Heart right ventricle (tissue), 16 donors: ENCODE measurements around the gene NEK11. TPM values are rescaled to one million over a fixed set of nuclear protein-coding genes. Genes with fewer than 3 reads are reported as not detected.

Source experiments
- ATAC-seq, 8 donors: fragments of 200-7000 bp; cut with Tn5 transposase; one replicate each; pipeline ENCODE4 v1.9.1; 2020; ENCODE audit warnings: mild to moderate bottlenecking in 8 of 8, moderate library complexity in 8 of 8, moderate number of reproducible peaks in 1 of 8
- DNase-seq, 2 donors: peaks; one replicate each; pipeline ENCODE4 v3.0.0-alpha.2; 2020
- H3K27ac ChIP-seq, 10 donors: fragments of 200-600 bp; sonication (generic) in 2 of 10; one replicate each; pipeline versions ENCODE4 v1.5.0 to v1.8.0; 2020 to 2022; ENCODE audit warnings: mild to moderate bottlenecking in 3 of 10
- H3K27me3 ChIP-seq, 7 donors: fragments of 200-600 bp; one replicate each; pipeline ENCODE4 v1.8.0; 2021 to 2022; ENCODE audit warnings: mild to moderate bottlenecking in 2 of 7
- H3K36me3 ChIP-seq, 9 donors: fragments of 200-600 bp; sonication (generic) in 1 of 9; one replicate each; pipeline versions ENCODE4 v1.5.0 to v1.8.0; 2020 to 2022; ENCODE audit warnings: mild to moderate bottlenecking in 2 of 9
- H3K4me1 ChIP-seq, 9 donors: fragments of 200-600 bp; sonication (generic) in 1 of 9; one replicate each; pipeline versions ENCODE4 v1.5.0 to v1.8.0; 2020 to 2022; ENCODE audit warnings: mild to moderate bottlenecking in 4 of 9
- H3K4me3 ChIP-seq, 10 donors: fragments of 200-600 bp; sonication (generic) in 2 of 10; one replicate each; pipeline versions ENCODE4 v1.5.0 to v1.8.0; 2020 to 2022; ENCODE audit warnings: mild to moderate bottlenecking in 7 of 10, moderate library complexity in 2 of 10
- H3K9me3 ChIP-seq, 11 donors: fragments of 200-600 bp in 10 of 11; sonication (generic) in 2 of 11; one replicate each; pipeline versions ENCODE4 v1.5.0 to v1.8.0; 2013 to 2022; ENCODE audit warnings: mild to moderate bottlenecking in 2 of 11, control low read depth in 1 of 11, moderate library complexity in 1 of 11
- WGBS, 2 donors: extraction: QIAGEN DNeasy Blood & Tissue Kit; methylation state at CpG; one replicate each; pipeline ENCODE4 v1.1.7; 2013; ENCODE audit warnings: inconsistent platforms in 1 of 2; 5-methylcytosine and 5-hydroxymethylcytosine counted together
- intact Hi-C, 10 donors: fragments of 100-400 bp; cut with DNase I; formaldehyde crosslinking; loops; one replicate each; pipeline versions ENCODE4 v1.11.1 to v1.14.2; 2022
- polyA plus RNA-seq, 2 donors: library from polyadenylated mRNA; stranded (reverse); fragments of 200-250 nt; gene quantifications; one replicate each; pipeline ENCODE4 v1.2.3, GENCODE V29; 2013
- total RNA-seq, 10 donors: library from RNA; stranded (reverse); fragmentation: NEBNext Ultra II Directional in 3 of 10; extraction: Animal tissue kit (Norgen Biotek cat#: 25700) in 3 of 10; gene quantifications; one replicate each; pipeline versions ENCODE4 v1.2.1 to v1.2.4, GENCODE V29; 2021 to 2023
- TF ChIP-seq, protein P1 (sequence below), 9 donors: fragments of 200-600 bp; sonication (generic) in 2 of 9; IDR thresholded peaks; one replicate each; pipeline versions ENCODE4 v1.5.0 to v1.8.0; 2021 to 2022; ENCODE audit warnings: antibody characterized with exemption in 9 of 9, mild to moderate bottlenecking in 5 of 9, moderate library complexity in 1 of 9
- donor health status: Arrhythmogenic right ventricular cardiomyopathy.
- donor health status: ischemic (EF 13 %, LVEDD 7.1; RV severe dilation, severe dysfunction).
- donor health status: healthy with polysubstance abuse.
- donor health status: DM: no; HTN: yes; CAD: no.
- donor health status: DM: no; HTN: no; CAD: no.
- donor health status: ischemic (EF 25% LVEDD 6.9; RV normal size, moderate dysfunction).
- donor health status: ischemic (EF 25% LVEDD 5.7; RV mildly dilated, moderate dysfunction).
- donor health status: healthy.
- donor health status: DM: yes; HTN: yes; CAD: no.
- donor health status: Ischemic cardiomyopathy.
- donor health status: ischemic (EF 35%, LVEDD 5.7; RV mildly dilated, moderate dysfunction).
- donor health status: nonischemic (EF 11% LVEDD 7.7; RV severe dilation, severe dysfunction).
- donor health status: DM: yes; HTN: yes; CAD: no.
- donor health status: PGD.
- donor health status: ischemic (EF 29% LVEDD 5.4; RV normal size, mild dysfunction).
- donor health status: nonischemic (EF 23%, LVEDD 6.1; RV moderate dilation, normal function).

The NEK11 gene
- total and polyA plus RNA-seq, 12 donors = 0.88 to 3.7 (median 1.9) TPM

- no peak for DNase-seq
- H3K27me3 ChIP-seq = no peaks in the 10 kb centered on the region
- TF ChIP-seq, protein P1, sequence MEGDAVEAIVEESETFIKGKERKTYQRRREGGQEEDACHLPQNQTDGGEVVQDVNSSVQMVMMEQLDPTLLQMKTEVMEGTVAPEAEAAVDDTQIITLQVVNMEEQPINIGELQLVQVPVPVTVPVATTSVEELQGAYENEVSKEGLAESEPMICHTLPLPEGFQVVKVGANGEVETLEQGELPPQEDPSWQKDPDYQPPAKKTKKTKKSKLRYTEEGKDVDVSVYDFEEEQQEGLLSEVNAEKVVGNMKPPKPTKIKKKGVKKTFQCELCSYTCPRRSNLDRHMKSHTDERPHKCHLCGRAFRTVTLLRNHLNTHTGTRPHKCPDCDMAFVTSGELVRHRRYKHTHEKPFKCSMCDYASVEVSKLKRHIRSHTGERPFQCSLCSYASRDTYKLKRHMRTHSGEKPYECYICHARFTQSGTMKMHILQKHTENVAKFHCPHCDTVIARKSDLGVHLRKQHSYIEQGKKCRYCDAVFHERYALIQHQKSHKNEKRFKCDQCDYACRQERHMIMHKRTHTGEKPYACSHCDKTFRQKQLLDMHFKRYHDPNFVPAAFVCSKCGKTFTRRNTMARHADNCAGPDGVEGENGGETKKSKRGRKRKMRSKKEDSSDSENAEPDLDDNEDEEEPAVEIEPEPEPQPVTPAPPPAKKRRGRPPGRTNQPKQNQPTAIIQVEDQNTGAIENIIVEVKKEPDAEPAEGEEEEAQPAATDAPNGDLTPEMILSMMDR (IDR thresholded peaks at IDR 0.05) = no peak
- peaks cover 5 to 67% (median 30%) of the 10 kb centered on the region in 9 donors for H3K4me1 ChIP-seq
- no peaks in the 10 kb centered on the region for H3K36me3 ChIP-seq
- intact Hi-C loops = no loop called here
- peak in 2 of 8 donors; percentile 40 to 45 for ATAC-seq
- peak overlapping the region in 9 of 10 donors; percentile 18 to 77 (median 61) for H3K27ac ChIP-seq
- no peaks in the 10 kb centered on the region for H3K9me3 ChIP-seq
- H3K4me3 ChIP-seq = no peak overlapping the region
- whole genome bisulfite sequencing, 2 donors = 59 to 60% methylated on average over 2 of the region's 2 CpGs
Observed at GRCh38 chr3:131353016-131353877, 326.6 kb downstream of the NEK11 start.

DNA sequence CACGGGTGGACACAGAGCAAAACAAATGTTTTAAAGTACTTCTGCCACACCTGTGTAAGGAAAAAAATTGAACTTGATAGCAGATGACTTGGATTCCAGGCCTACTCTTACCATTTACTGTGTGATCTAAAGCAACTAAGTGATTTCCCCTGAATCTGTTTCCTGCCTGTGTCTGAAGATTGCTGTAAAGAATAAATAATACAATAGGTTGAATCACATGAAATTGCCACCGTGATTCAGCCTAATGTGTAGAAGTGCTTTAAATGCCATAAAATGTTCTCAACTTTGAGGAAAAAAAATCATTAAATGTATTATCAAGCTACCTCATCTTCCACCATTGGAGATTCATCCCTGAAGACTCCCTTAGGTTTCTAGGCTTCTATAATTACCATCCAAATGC lies 327.3 kb downstream of the NEK11 start:
- H3K27me3 ChIP-seq = no peaks in the 10 kb centered on the region
- peaks cover 5 to 62% (median 30%) of the 10 kb centered on the region in 9 donors for H3K4me1 ChIP-seq
- H3K27ac ChIP-seq = peak overlapping the region in 8 of 10 donors; percentile 18 to 77 (median 63)
- no peak overlapping the region for H3K4me3 ChIP-seq
- DNase-seq = no peak
- TF ChIP-seq, protein P1 (IDR thresholded peaks at IDR 0.05) = no peak
- 41 to 46% methylated on average over 2 of the region's 2 CpGs for WGBS, 2 donors
- no peaks in the 10 kb centered on the region for H3K36me3 ChIP-seq
- intact Hi-C loops = no loop called here
- no peaks in the 10 kb centered on the region for H3K9me3 ChIP-seq
- no peak for ATAC-seq

DNA sequence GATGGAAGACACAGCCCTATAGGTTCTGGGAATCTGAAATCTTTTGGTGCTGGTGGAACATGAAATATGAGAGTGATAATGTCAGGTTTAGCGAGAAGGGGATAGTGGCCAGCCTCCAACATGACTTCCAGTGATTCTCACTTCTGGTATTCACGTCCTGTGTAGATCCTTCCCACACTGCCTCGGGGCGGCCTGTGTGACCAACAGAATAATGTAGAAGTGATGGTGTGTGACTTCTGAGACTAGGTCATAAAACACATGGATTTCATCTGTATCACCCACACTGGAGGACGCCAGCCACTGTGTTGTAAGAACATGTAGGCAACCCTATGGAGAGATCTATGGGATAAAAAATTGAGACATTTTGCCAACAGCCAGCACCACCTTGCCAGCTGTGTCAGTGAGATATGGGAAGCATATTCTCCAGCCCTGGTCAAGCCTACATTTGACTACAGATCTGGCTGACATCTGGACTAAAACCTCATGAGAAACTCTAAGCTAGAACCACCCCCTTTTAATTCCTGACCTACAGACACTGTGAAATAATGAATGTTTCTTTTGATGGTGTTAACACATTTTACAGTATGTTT lies 329.4 kb downstream of the NEK11 start:
- Histone ChIP-seq H3K4me1 (peaks cover 0 to 43% (median 19%) of the 10 kb centered on the region in 9 donors), H3K27ac (no peak overlapping the region), H3K9me3 (no peaks in the 10 kb centered on the region), H3K27me3 (no peaks in the 10 kb centered on the region), H3K4me3 (no peak overlapping the region), H3K36me3 (no peaks in the 10 kb centered on the region)
- no peak for ATAC-seq
- intact Hi-C loops = no loop called here
- TF ChIP-seq, protein P1 (IDR thresholded peaks at IDR 0.05) = no peak
- 92 to 94% methylated on average over 5 of the region's 5 CpGs for WGBS, 2 donors
- DNase-seq = no peak

- ATAC-seq (no peak), DNase-seq (no peak)
- 97 to 100% methylated on average over 1 of the region's 1 CpG for WGBS, 2 donors
- H3K27ac ChIP-seq = peak overlapping the region in 1 of 10 donors; percentile 35
- TF ChIP-seq, protein P1 (IDR thresholded peaks at IDR 0.05) = no peak
- H3K36me3 ChIP-seq = no peaks in the 10 kb centered on the region
- peaks cover 0 to 46% (median 18%) of the 10 kb centered on the region in 9 donors for H3K4me1 ChIP-seq
- no peak overlapping the region for H3K4me3 ChIP-seq
- no peaks in the 10 kb centered on the region for H3K27me3 ChIP-seq
- intact Hi-C loops = no loop called here
- H3K9me3 ChIP-seq = no peaks in the 10 kb centered on the region
Observed at GRCh38 chr3:131357275-131357674, 330.6 kb downstream of the NEK11 start.
